ENCODE results near the gene WDR33. TPM values are rescaled to one million over a fixed set of nuclear protein-coding genes. Genes with fewer than 3 reads are reported as not detected.

The WDR33 gene
- total and polyA plus RNA-seq, 9 of the 15 experiments (the other 6 are each of a cell fraction or from before 2014, with no cell fraction given): 24.2 to 57.4 (median 38.4) TPM

DNA sequence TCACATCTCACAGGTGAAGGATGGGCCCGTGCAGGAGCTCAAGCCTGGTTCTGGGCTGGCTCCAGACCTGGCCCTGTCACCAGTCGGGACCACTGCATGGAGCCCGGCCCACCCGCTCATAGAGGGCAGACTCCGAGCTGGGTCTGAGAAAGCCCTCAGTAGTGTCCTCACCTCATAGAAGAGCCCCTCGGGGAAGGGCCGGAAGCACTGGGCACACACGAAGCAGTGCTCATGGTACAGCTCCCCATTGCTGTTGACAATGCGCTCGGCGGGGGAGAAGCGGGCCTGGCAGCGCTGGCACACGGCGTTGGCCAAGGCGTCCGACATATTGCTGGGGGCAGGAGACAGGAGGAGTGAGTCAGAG, 153.8 kb downstream of the WDR33 start:
- peaks cover 8% of the 10 kb centered on the region; the same call in 1 of the 2 replicates for H4K20me1 ChIP-seq (replicated peaks; ENCODE audit: control insufficient read depth, insufficient read depth, low read length)
- in situ Hi-C loops (cut with MboI): no loop called here
- peaks cover 40 to 72% of the 10 kb centered on the region in 2 experiments for H3K27me3 ChIP-seq (ENCODE audit: control insufficient read depth in 2 of 2, insufficient read depth in 2 of 2, low read length in 2 of 2)
- WGBS (ENCODE audit: insufficient coverage, low coverage, missing lambda C conversion rate): 7% methylated on average over 17 of the region's 17 CpGs
- no peaks in the 10 kb centered on the region for H3K79me2 ChIP-seq (ENCODE audit: control insufficient read depth, insufficient read depth, low read length)
- H3K9ac ChIP-seq (ENCODE audit: insufficient read depth in 1 of 2, low read depth in 2 of 2, low read length in 2 of 2): no peak overlapping the region
- no peaks in the 10 kb centered on the region for H3K9me1 ChIP-seq (ENCODE audit: control insufficient read depth, insufficient read depth, low read length)
- intact Hi-C loops (cut with micrococcal nuclease): no loop called here
- FAIRE-seq: no peak
- no peak overlapping the region for H3K27ac ChIP-seq (ENCODE audit: extremely low read depth, low read depth, low read length)
- ChIA-PET CTCF (ENCODE audit: low intra/inter-chr PET ratio) (no interaction called here), POLR2A (interaction anchor here (0.6 to 0.7 kb wide), 4 partner anchors 10 to 379 kb away, joined by 3 read pairs; no protein-coding TSS in a partner anchor)
- H3K4me2 ChIP-seq (ENCODE audit: insufficient read depth, low read length): no peak overlapping the region
- H3K4me1 ChIP-seq (replicated peaks in 1 of 2; ENCODE audit: control insufficient read depth in 2 of 2, insufficient read depth in 2 of 2, low read length in 2 of 2): peaks cover 2 to 15% of the 10 kb centered on the region in 2 experiments; a peak in 3 of 5 replicates
- TF ChIP-seq, protein P1, sequence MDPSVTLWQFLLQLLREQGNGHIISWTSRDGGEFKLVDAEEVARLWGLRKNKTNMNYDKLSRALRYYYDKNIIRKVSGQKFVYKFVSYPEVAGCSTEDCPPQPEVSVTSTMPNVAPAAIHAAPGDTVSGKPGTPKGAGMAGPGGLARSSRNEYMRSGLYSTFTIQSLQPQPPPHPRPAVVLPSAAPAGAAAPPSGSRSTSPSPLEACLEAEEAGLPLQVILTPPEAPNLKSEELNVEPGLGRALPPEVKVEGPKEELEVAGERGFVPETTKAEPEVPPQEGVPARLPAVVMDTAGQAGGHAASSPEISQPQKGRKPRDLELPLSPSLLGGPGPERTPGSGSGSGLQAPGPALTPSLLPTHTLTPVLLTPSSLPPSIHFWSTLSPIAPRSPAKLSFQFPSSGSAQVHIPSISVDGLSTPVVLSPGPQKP (CRISPR knock-in tag; IDR thresholded peaks at IDR 0.05): no peak
- no peak for TF ChIP-seq ZNF175 (CRISPR knock-in tag; IDR thresholded peaks at IDR 0.05; ENCODE audit: low read depth)
- TF ChIP-seq, protein P2, sequence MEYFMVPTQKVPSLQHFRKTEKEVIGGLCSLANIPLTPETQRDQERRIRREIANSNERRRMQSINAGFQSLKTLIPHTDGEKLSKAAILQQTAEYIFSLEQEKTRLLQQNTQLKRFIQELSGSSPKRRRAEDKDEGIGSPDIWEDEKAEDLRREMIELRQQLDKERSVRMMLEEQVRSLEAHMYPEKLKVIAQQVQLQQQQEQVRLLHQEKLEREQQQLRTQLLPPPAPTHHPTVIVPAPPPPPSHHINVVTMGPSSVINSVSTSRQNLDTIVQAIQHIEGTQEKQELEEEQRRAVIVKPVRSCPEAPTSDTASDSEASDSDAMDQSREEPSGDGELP (CRISPR knock-in tag; IDR thresholded peaks at IDR 0.05; ENCODE audit: borderline replicate concordance): no peak
- no peak for TF ChIP-seq GTF2F1 (IDR thresholded peaks at IDR 0.05; ENCODE audit: low read depth, low read length)
- TF ChIP-seq RNF2 (IDR thresholded peaks at IDR 0.05): no peak
- no peak for TF ChIP-seq LARP7 (IDR thresholded peaks at IDR 0.05)
- no peak for TF ChIP-seq BHLHE40 (IDR thresholded peaks at IDR 0.05; ENCODE audit: low read length)
- no peak for TF ChIP-seq MEF2D (tag; conservative IDR thresholded peaks at IDR 0.05; ENCODE audit: low read depth)
- no peak for ATAC-seq
- H2AFZ ChIP-seq (ENCODE audit: low read depth, low read length): no peak overlapping the region
- no peaks in the 10 kb centered on the region for H3K36me3 ChIP-seq (ENCODE audit: control insufficient read depth, insufficient read depth, low read length)
- no peak for DNase-seq (ENCODE audit: extremely low read depth in 1 of 4, low spot score in 3 of 4)
- BruUV-seq (replicated peaks): no TSS peak
- no peaks in the 10 kb centered on the region; the same call in 1 of the 2 replicates for H3K9me3 ChIP-seq (replicated peaks; ENCODE audit: control insufficient read depth, insufficient read depth, low read depth, low read length)
- no peak overlapping the region for H3K4me3 ChIP-seq
